Measurements from ENCODE around the gene FJX1.

FJX1 gene

GRCh38 chr11:35617687-35618496 is at the start of gene FJX1:
TSS of gene FJX1 (plus strand) at chr11:35618460. CDS start at chr11:35618637, 177 bp downstream.
- no peak for DNase-seq (ENCODE audit: low read depth in 2 of 2)

GRCh38 chr11:35571696-35572095 is 46.6 kb upstream of the FJX1 start:
- no peak for DNase-seq (ENCODE audit: low read depth in 2 of 2)

- no peak for DNase-seq (ENCODE audit: low read depth in 2 of 2)
These were observed 38.5 kb upstream of the FJX1 start for GRCh38 chr11:35579557-35580396.

- DNase-seq (ENCODE audit: low read depth in 2 of 2): no peak
These were observed 37.9 kb upstream of the FJX1 start for GRCh38 chr11:35580397-35580781.

- DNase-seq (ENCODE audit: low read depth in 2 of 2): no peak
These were observed 36.2 kb upstream of the FJX1 start for GRCh38 chr11:35582033-35582432.

- DNase-seq (ENCODE audit: low read depth in 2 of 2): no peak
These were observed 35.1 kb upstream of the FJX1 start for GRCh38 chr11:35583126-35583525.

GRCh38 chr11:35583843-35584242 is 34.4 kb upstream of the FJX1 start:
- no peak for DNase-seq (ENCODE audit: low read depth in 2 of 2)

GRCh38 chr11:35584321-35584720 is 33.9 kb upstream of the FJX1 start:
- DNase-seq (ENCODE audit: low read depth in 2 of 2): no peak

- no peak for DNase-seq (ENCODE audit: low read depth in 2 of 2)
These were observed 32.8 kb upstream of the FJX1 start for GRCh38 chr11:35585416-35585815.

- DNase-seq (ENCODE audit: low read depth in 2 of 2): no peak
These were observed 32.0 kb upstream of the FJX1 start for GRCh38 chr11:35586222-35586621.

GRCh38 chr11:35587972-35588371 is 30.3 kb upstream of the FJX1 start:
- DNase-seq (ENCODE audit: low read depth in 2 of 2): no peak

GRCh38 chr11:35588627-35589026 is 29.6 kb upstream of the FJX1 start:
- DNase-seq (ENCODE audit: low read depth in 2 of 2): no peak

GRCh38 chr11:35589281-35589680 is 29.0 kb upstream of the FJX1 start:
- no peak for DNase-seq (ENCODE audit: low read depth in 2 of 2)

- DNase-seq (ENCODE audit: low read depth in 2 of 2): no peak
These were observed 27.8 kb upstream of the FJX1 start for GRCh38 chr11:35590412-35590811.

- DNase-seq (ENCODE audit: low read depth in 2 of 2): no peak
These were observed 25.1 kb upstream of the FJX1 start for GRCh38 chr11:35593143-35593542.

- no peak for DNase-seq (ENCODE audit: low read depth in 2 of 2)
These were observed 23.6 kb upstream of the FJX1 start for GRCh38 chr11:35594680-35595079.

GRCh38 chr11:35598254-35599125 is 19.8 kb upstream of the FJX1 start:
- DNase-seq (ENCODE audit: low read depth in 2 of 2): no peak

GRCh38 chr11:35600331-35600838 is 17.9 kb upstream of the FJX1 start:
- DNase-seq (ENCODE audit: low read depth in 2 of 2): no peak

- DNase-seq (ENCODE audit: low read depth in 2 of 2): no peak
These were observed 16.0 kb upstream of the FJX1 start for GRCh38 chr11:35602160-35602793.

- no peak for DNase-seq (ENCODE audit: low read depth in 2 of 2)
These were observed 15.3 kb upstream of the FJX1 start for GRCh38 chr11:35602979-35603378.

- DNase-seq (ENCODE audit: low read depth in 2 of 2): no peak
These were observed 12.6 kb upstream of the FJX1 start for GRCh38 chr11:35605706-35606105.

All from stimulated activated CD8-positive, alpha-beta memory T cell treated with anti-CD3 and anti-CD28 coated beads, Interleukin-15, amount 100 ng/mL, for 4 hours (primary cell).